Measurements from ENCODE around the gene PEG3. TPM values are rescaled to one million over a fixed set of nuclear protein-coding genes. Genes with fewer than 3 reads are reported as not detected.

The PEG3 gene
- total RNA-seq, 1 donor from 2014 or later = 2.1 TPM

- no peak for DNase-seq (ENCODE audit: low read depth)
- Histone ChIP-seq H3K27me3 (ENCODE audit: control insufficient read depth, insufficient read depth, low read length) (no peaks in the 10 kb centered on the region), H3K36me3 (ENCODE audit: control insufficient read depth, insufficient read depth, low read length) (no peaks in the 10 kb centered on the region), H3K4me3 (ENCODE audit: low read depth, low read length) (no peak overlapping the region)
- no peak for TF ChIP-seq CTCF (IDR thresholded peaks at IDR 0.05; ENCODE audit: insufficient read depth, low read length, poor library complexity, severe bottlenecking)
These were observed 35.2 kb upstream of the PEG3 start for GRCh38 chr19:56875717-56876116.

GRCh38 chr19:56874530-56874929 is 34.0 kb upstream of the PEG3 start:
- TF ChIP-seq CTCF (IDR thresholded peaks at IDR 0.05; ENCODE audit: insufficient read depth, low read length, poor library complexity, severe bottlenecking) = no peak
- DNase-seq (ENCODE audit: low read depth) = no peak
- no peaks in the 10 kb centered on the region for H3K36me3 ChIP-seq (ENCODE audit: control insufficient read depth, insufficient read depth, low read length)

GRCh38 chr19:56873493-56873892 is 33.0 kb upstream of the PEG3 start:
- H3K4me3 ChIP-seq (ENCODE audit: low read depth, low read length) = no peak overlapping the region
- no peak for DNase-seq (ENCODE audit: low read depth)
- H3K27me3 ChIP-seq (ENCODE audit: control insufficient read depth, insufficient read depth, low read length) = no peaks in the 10 kb centered on the region
- H3K36me3 ChIP-seq (ENCODE audit: control insufficient read depth, insufficient read depth, low read length) = no peaks in the 10 kb centered on the region
- TF ChIP-seq CTCF (IDR thresholded peaks at IDR 0.05; ENCODE audit: insufficient read depth, low read length, poor library complexity, severe bottlenecking) = no peak

More at GRCh38 chr19:56874530-56874929, 34.0 kb upstream of the PEG3 start:
- no peak overlapping the region for H3K4me3 ChIP-seq (ENCODE audit: low read depth, low read length)
- no peaks in the 10 kb centered on the region for H3K27me3 ChIP-seq (ENCODE audit: control insufficient read depth, insufficient read depth, low read length)

- Histone ChIP-seq H3K4me3 (ENCODE audit: low read depth, low read length) (no peak overlapping the region), H3K27me3 (ENCODE audit: control insufficient read depth, insufficient read depth, low read length) (no peaks in the 10 kb centered on the region), H3K36me3 (ENCODE audit: control insufficient read depth, insufficient read depth, low read length) (no peaks in the 10 kb centered on the region)
- TF ChIP-seq CTCF (IDR thresholded peaks at IDR 0.05; ENCODE audit: insufficient read depth, low read length, poor library complexity, severe bottlenecking) = no peak
- no peak for DNase-seq (ENCODE audit: low read depth)
These were observed 29.4 kb upstream of the PEG3 start for GRCh38 chr19:56869886-56870285.

- Histone ChIP-seq H3K4me3 (ENCODE audit: low read depth, low read length) (no peak overlapping the region), H3K36me3 (ENCODE audit: control insufficient read depth, insufficient read depth, low read length) (no peaks in the 10 kb centered on the region), H3K27me3 (ENCODE audit: control insufficient read depth, insufficient read depth, low read length) (no peaks in the 10 kb centered on the region)
- TF ChIP-seq CTCF (IDR thresholded peaks at IDR 0.05; ENCODE audit: insufficient read depth, low read length, poor library complexity, severe bottlenecking) = no peak
- no peak for DNase-seq (ENCODE audit: low read depth)
These were observed 27.9 kb upstream of the PEG3 start for GRCh38 chr19:56868446-56868845.

GRCh38 chr19:56866538-56866937 is 26.0 kb upstream of the PEG3 start:
- Histone ChIP-seq H3K4me3 (ENCODE audit: low read depth, low read length) (no peak overlapping the region), H3K36me3 (ENCODE audit: control insufficient read depth, insufficient read depth, low read length) (no peaks in the 10 kb centered on the region), H3K27me3 (ENCODE audit: control insufficient read depth, insufficient read depth, low read length) (no peaks in the 10 kb centered on the region)
- no peak for TF ChIP-seq CTCF (IDR thresholded peaks at IDR 0.05; ENCODE audit: insufficient read depth, low read length, poor library complexity, severe bottlenecking)
- DNase-seq (ENCODE audit: low read depth) = no peak

All from kidney epithelial cell (primary cell).